ENCODE data around the gene GABBR2. TPM values are rescaled to one million over a fixed set of nuclear protein-coding genes. Genes with fewer than 3 reads are reported as not detected.

GABBR2 gene
- total and polyA plus RNA-seq, 2 experiments from 2014 or later = 0.89 to 1.3 TPM

DNA sequence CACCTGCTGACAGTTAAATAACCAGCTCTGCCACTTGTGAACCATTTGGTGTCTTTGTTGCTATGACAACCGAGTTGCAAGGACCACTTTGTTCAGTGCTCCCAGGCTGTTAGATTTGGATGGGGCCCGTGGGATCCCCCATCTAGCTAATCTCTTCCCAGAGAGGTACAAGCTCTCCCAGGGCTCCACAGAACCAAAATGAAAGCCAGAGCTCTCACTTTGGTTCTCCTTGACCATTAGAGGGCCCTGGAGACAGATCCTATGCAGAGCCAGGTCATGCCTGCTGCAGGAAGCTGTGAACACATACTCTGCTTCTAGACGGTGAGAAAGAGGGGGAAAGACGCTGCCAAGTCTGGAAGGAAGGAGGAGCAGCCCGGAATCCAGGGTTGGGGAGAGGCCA, 224.6 kb downstream of the GABBR2 start:
- Mint-ChIP-seq H3K36me3 (ENCODE audit: low read depth) (no peaks in the 10 kb centered on the region), H3K27me3 (ENCODE audit: insufficient read depth, low read depth, poor library complexity) (peaks cover 3% of the 10 kb centered on the region), H3K27ac (no peak overlapping the region), H3K4me3 (no peak overlapping the region), H3K4me1 (peaks cover 9% of the 10 kb centered on the region; the same call in 1 of the 3 replicates), H3K9me3 (no peaks in the 10 kb centered on the region)
- peak; percentile 23 for DNase-seq (ENCODE audit: low spot score)
- H3K36me3 ChIP-seq (ENCODE audit: insufficient read depth) = no peaks in the 10 kb centered on the region
- ATAC-seq = no peak; the same call in 2 of the 3 replicates
- no peak overlapping the region for H3K27ac ChIP-seq (ENCODE audit: low read depth)
- no peaks in the 10 kb centered on the region for H4K20me1 ChIP-seq (replicated peaks; ENCODE audit: insufficient read depth)
- no peaks in the 10 kb centered on the region for H3F3A ChIP-seq (replicated peaks; ENCODE audit: low read depth)
- H2AFZ ChIP-seq = no peak overlapping the region
- H3K27me3 ChIP-seq (ENCODE audit: insufficient read depth) = no peaks in the 10 kb centered on the region
- TF ChIP-seq EZH2 (IDR thresholded peaks at IDR 0.05; ENCODE audit: low read depth, unreplicated experiment) (no peak), JUNB (IDR thresholded peaks at IDR 0.05; ENCODE audit: unreplicated experiment) (no peak), NANOG (IDR thresholded peaks at IDR 0.05; ENCODE audit: borderline replicate concordance) (no peak), EZH2phosphoT487 (IDR thresholded peaks at IDR 0.05; ENCODE audit: unreplicated experiment) (no peak)
- TF ChIP-seq, protein P1, sequence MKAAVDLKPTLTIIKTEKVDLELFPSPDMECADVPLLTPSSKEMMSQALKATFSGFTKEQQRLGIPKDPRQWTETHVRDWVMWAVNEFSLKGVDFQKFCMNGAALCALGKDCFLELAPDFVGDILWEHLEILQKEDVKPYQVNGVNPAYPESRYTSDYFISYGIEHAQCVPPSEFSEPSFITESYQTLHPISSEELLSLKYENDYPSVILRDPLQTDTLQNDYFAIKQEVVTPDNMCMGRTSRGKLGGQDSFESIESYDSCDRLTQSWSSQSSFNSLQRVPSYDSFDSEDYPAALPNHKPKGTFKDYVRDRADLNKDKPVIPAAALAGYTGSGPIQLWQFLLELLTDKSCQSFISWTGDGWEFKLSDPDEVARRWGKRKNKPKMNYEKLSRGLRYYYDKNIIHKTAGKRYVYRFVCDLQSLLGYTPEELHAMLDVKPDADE (IDR thresholded peaks at IDR 0.05) = no peak
- TF ChIP-seq, protein P2, sequence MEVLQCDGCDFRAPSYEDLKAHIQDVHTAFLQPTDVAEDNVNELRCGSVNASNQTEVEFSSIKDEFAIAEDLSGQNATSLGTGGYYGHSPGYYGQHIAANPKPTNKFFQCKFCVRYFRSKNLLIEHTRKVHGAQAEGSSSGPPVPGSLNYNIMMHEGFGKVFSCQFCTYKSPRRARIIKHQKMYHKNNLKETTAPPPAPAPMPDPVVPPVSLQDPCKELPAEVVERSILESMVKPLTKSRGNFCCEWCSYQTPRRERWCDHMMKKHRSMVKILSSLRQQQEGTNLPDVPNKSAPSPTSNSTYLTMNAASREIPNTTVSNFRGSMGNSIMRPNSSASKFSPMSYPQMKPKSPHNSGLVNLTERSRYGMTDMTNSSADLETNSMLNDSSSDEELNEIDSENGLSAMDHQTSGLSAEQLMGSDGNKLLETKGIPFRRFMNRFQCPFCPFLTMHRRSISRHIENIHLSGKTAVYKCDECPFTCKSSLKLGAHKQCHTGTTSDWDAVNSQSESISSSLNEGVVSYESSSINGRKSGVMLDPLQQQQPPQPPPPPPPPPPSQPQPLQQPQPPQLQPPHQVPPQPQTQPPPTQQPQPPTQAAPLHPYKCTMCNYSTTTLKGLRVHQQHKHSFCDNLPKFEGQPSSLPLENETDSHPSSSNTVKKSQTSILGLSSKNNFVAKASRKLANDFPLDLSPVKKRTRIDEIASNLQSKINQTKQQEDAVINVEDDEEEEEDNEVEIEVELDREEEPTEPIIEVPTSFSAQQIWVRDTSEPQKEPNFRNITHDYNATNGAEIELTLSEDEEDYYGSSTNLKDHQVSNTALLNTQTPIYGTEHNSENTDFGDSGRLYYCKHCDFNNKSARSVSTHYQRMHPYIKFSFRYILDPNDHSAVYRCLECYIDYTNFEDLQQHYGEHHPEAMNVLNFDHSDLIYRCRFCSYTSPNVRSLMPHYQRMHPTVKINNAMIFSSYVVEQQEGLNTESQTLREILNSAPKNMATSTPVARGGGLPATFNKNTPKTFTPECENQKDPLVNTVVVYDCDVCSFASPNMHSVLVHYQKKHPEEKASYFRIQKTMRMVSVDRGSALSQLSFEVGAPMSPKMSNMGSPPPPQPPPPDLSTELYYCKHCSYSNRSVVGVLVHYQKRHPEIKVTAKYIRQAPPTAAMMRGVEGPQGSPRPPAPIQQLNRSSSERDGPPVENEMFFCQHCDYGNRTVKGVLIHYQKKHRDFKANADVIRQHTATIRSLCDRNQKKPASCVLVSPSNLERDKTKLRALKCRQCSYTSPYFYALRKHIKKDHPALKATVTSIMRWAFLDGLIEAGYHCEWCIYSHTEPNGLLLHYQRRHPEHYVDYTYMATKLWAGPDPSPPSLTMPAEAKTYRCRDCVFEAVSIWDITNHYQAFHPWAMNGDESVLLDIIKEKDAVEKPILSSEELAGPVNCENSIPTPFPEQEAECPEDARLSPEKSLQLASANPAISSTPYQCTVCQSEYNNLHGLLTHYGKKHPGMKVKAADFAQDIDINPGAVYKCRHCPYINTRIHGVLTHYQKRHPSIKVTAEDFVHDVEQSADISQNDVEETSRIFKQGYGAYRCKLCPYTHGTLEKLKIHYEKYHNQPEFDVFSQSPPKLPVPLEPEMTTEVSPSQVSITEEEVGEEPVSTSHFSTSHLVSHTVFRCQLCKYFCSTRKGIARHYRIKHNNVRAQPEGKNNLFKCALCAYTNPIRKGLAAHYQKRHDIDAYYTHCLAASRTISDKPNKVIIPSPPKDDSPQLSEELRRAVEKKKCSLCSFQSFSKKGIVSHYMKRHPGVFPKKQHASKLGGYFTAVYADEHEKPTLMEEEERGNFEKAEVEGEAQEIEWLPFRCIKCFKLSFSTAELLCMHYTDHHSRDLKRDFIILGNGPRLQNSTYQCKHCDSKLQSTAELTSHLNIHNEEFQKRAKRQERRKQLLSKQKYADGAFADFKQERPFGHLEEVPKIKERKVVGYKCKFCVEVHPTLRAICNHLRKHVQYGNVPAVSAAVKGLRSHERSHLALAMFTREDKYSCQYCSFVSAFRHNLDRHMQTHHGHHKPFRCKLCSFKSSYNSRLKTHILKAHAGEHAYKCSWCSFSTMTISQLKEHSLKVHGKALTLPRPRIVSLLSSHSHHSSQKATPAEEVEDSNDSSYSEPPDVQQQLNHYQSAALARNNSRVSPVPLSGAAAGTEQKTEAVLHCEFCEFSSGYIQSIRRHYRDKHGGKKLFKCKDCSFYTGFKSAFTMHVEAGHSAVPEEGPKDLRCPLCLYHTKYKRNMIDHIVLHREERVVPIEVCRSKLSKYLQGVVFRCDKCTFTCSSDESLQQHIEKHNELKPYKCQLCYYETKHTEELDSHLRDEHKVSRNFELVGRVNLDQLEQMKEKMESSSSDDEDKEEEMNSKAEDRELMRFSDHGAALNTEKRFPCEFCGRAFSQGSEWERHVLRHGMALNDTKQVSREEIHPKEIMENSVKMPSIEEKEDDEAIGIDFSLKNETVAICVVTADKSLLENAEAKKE (CRISPR knock-in tag; IDR thresholded peaks at IDR 0.05) = no peak
- H3K4me2 ChIP-seq = no peak overlapping the region
- H3K4me1 ChIP-seq (ENCODE audit: insufficient read depth) = no peaks in the 10 kb centered on the region
- no peaks in the 10 kb centered on the region for H3K79me2 ChIP-seq (replicated peaks; ENCODE audit: insufficient read depth)
- no peak overlapping the region for H3K4me3 ChIP-seq
- no peaks in the 10 kb centered on the region for H3K9me2 ChIP-seq (ENCODE audit: insufficient read depth)

All from GM23338 (cell line).